NOMO-1 treated with dmso at 0.1 percent for 144 hours (cell line): Measurements from ENCODE around the gene PMIS2.
A peak's percentile ranks its signal among the peaks of the same experiment; 100 is the strongest.

Source experiments
- DNase-seq: peaks from one replicate; lab custom pipeline; 2025; ENCODE audit not compliant: unreplicated experiment; lab: John Stamatoyannopoulos, UW

PMIS2 gene

GRCh38 chr19:35585848-35586247 lies at the start of gene PMIS2:
Gene PMIS2 (plus strand): TSS chr19:35586173. CDS start chr19:35586260, 87 bp downstream.
- DNase-seq, result no peak

- DNase-seq, result no peak
Measured at GRCh38 chr19:35539314-35539713, 46.7 kb upstream of the PMIS2 start.

DNA sequence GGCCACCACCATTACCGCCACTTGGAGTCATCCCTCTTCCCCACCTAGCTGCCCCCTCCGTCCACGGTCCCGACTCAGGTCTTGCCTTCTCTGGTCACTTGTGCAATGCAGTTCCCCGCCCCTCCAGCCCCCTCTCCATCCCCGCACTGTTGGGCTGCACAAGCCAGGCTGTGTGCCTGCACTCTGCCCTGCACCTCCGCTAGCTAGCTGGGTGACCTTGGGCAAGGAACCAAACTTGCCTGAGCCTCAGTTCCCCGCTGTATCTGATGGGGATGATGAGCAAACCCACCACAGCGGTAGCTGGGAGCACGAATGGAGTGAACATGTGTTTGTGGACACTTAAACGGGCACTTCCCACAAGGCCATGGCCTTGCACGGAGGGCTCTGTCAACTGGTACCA lies 46.1 kb upstream of the PMIS2 start:
- DNase-seq, result no peak

- DNase-seq, result no peak
Measured at GRCh38 chr19:35540356-35540927, 45.5 kb upstream of the PMIS2 start.

- no peak for DNase-seq
Measured at GRCh38 chr19:35542209-35542608, 43.8 kb upstream of the PMIS2 start.

- DNase-seq, result no peak
Measured at GRCh38 chr19:35543280-35544109, 42.5 kb upstream of the PMIS2 start.

DNA sequence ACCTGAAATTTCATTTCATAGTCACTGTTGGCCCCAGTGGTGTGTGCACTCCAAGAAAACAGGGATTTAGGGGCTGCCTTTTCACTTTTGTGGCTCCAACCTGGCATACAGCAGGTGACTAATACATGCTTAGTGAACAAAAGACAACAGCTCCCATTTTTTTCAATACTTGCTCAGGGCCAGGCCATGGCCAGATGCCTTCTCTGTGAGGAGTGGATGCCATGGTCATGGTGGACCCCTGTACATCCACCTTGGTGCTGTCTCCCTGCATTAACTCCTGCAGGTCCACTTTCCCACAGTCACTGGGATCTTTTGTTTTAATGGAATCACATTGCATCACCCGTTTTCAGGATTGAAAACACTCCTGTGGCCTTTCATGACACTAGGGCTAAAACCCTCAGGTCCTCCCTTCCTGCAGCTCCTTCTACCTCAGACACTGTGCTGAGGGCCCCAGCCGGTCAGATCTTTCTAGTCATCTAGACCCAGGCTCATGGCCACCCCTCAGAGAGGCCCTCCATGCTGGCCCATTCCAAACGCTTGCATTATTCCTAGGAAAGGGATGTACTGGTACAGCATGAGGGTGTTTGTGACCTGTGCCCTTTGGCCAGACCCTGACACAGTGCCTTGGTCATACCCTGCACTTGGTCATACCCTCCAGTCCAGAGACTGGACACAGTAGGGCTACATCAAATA lies 41.7 kb upstream of the PMIS2 start:
- DNase-seq, result no peak

GRCh38 chr19:35545001-35545854 lies 40.7 kb upstream of the PMIS2 start, which contains the start of gene TMEM147:
Gene TMEM147 (plus strand): TSS chr19:35545626. CDS start chr19:35545740, 114 bp downstream.
- DNase-seq, result peak; percentile 73

DNA sequence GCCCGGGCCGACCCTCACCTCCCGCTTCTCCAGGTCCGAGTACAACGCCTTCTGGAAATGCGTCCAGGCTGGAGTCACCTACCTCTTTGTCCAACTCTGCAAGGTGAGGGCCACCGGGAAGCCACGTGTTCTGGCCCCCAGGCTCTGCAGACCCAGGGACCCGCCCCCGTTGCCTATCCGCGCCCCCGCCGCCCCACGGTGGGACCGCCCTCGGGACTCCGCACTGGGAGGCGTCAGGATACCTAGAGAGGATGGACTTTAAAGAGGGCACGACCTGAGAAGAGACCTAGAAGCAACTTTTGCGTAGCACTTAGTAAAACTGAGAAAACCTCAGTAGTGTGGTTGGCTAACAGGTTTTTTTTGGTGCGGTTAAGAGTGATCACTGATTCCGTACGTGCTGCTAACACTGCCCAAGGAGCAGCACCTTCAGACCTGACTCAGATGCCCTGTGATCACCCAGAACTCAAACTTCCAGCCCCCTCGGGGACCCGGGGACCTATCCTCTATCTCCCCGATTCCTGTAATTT lies 40.1 kb upstream of the PMIS2 start:
- no peak for DNase-seq

DNA sequence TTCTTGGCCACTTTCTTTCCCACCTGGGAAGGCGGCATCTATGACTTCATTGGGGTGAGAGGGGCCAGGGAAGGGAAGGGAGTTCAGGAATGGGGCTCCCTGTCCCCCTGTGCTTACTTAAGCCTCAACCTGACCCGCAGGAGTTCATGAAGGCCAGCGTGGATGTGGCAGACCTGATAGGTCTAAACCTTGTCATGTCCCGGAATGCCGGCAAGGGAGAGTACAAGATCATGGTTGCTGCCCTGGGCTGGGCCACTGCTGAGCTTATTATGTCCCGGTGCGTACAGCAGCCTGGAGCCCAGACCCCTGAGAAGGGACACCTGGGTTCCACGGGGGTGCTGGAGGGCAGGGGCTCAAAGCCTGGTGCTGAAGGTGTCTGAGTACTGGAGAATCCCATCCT lies 39.4 kb upstream of the PMIS2 start:
- DNase-seq, result no peak

DNA sequence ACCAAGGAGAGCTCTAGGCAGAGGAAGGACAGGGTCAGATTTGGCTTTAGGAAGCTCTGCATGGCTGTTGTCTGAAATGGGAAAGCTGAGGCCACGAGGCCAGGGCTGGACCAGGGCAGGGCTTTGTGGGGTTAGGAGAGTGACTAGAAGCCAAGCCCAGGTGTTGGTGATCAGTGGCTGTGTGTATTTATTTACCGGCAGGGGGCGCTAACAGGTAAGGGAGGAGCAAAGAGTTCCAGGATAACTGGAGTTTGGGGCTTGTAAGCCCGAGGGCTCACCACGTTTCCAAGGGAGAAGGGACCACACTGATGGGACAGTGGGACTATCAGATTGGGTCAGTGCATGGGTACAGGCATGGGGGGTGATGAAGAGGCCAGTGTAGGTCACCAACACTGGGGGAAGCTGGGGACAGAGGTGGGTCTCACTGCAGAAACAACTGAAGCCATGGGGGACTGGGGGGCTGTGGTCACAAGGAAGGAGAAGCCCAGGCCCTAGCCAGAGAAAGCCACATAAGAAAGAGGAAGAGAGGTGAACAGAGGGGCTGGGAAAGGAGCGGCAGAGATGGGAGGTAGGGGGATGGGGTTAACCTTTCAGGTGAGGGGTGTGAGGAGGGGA lies 36.7 kb upstream of the PMIS2 start:
- DNase-seq, result peak; percentile 24

- DNase-seq, result no peak
Measured at GRCh38 chr19:35549879-35550523, 36.0 kb upstream of the PMIS2 start.

DNA sequence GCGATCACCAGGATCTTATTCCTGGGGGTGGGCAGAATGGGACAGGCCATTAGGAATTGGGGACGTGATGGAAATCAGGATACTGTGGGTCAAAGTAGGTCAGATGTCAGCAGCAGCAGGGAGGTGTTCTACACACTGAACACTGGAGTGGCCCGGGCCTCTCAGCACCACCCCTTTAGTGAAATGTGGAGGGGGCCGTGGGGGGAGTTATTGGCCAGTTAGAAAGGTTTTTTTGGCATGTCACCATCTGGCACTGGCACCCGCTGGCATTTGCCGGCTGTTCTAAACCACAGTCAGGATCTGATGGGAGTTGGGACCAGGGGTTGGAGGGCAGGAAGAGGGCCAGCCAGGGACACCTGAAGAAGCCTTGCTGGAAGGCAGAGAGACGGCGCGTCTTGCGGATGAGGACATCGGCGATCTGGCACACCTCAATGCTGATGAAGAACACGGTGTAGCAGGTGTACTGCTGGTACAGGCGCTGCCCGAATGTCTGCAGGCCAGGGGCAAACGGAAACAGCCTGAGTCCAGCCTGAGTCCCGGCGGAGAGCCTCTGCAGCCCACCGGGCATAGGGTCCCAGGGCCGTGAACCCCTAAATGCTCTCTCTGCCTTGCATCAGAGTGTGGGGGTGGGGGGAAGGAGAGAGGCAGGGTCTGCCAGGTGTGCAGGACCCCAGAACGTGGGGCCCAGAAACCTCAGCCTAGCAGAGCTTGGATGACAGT lies 34.7 kb upstream of the PMIS2 start:
- DNase-seq, result no peak

DNA sequence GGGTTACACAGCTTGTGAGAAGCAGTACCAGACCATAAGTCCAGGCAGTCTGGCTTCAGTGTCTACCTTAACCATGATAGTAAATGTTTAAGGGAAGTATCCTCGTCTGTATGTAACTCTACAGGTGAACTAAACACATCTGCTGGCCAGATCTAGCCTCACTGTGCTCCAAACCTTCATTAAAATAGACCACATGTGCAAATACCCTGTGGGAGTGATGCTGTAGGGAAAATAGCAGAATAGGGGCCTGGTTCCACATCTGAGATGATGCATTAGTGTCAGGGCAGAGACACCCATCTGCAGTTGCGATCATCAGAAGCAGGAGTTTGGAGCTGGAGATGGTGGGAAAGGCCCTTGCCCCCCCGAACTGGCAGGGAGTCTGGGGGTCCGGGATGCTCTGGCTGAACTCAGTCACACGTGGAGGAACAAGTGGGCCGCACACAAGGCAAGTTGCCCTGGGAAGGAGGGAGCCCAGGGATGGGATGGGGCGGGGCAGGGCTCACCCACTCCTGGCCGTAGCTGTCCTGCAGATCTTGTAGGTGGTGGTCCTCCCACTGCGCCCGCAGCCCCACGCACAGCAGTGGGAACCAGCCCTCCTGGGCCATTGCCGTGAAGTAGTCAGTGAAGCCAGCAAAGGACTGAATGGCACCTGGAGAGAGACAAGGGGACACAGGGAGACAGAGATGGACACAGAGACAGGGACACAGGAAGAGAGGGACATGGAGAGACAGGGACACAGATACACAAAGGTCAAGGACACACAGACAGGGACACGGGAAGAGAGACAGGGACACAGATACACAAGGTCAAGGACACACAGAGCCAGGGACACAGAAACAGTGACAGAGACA lies 33.2 kb upstream of the PMIS2 start:
- DNase-seq, result no peak

- no peak for DNase-seq
Measured at GRCh38 chr19:35553385-35554000, 32.5 kb upstream of the PMIS2 start.

DNA sequence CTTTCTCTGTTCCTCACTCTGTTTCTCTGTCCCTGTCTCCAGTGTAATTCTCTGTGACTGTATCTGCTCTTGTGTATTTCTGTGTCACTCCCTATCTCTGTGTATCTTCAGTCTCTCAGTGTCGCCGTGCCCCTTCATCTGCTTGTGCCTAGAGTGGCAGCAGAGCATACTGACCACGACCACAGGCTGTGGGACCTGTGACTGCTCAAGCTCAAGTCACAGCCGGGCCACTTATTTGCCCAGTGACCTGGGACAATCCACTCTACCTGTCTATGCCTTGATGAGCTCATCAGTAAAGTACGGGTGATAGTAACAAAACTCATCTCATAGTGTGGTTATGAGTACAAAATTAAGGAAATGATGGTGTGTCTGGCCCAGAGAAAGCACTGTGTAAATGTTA lies 31.9 kb upstream of the PMIS2 start:
- DNase-seq, result no peak

DNA sequence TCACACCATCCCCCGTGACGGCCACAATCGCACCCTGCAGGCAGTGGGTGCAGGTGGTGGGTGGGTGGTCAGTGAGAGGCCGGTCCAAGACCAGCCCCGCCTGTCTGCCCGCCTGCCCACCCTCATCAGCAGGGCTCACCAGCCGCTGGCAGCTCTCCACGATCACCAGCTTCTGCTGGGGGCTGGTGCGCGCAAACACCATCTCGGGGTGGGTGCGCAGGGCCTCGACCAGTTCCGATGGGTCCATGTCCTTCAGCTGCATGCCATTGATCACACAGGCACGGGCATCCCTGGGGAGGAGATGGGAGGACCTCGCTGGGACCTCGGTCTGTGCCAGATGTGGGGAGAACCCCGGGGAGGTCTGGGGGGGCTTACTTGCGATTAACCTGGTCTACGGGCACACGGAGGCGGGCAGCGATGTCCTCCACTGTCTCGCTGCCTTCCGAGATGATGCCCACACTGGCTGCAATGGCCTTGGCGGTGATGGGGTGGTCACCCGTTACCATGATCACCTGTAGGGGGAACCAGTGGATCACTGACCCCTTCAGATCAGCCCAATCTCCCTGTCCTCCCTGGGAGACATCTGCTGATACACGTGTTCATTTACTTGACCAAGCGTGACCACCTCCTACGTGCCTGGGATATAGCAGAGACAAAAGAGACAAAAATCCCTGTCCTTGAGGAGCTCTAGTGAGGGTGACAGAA lies 30.5 kb upstream of the PMIS2 start:
- no peak for DNase-seq
